Measurements from ENCODE around the gene TOM1L1.

DNA sequence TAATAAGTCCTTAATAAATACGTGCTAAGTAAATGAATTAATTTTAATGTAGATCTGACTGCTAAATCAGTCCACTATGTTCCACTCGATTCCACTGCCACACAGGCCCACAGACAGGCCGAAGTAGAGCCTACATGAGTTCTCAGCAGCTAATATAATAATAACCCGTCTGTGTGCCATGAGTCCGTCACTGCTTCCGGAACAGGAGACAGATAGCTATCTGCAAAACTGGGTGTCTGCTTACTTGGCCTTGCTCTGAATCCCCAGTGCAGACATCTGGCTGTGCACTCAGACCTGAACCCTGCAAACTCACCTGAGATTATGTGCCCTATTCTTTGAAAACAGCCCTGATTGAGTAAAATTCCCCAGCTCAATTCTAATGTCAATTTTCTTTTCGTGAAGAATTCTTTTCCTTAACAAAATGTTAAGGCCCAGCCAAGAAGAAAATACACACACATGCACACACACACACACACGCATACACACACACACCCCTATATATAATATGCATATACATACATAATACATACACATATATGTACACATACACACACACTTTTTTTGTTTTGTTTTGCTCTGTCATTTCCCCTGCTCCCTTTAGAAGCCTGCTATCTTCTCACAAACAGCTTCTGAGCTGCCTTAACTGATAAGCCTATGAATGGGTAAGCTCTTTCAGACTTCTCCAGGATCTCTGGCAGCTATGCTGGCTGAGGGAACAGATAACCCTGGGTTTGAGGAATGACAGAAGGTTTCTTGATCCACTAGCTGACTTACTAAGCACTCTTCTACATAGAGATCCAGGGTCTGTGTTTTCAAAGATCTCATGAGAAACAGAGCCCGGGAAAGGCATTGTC is 39.8 kb upstream of the TOM1L1 start:
- TF ChIP-seq, protein P1, sequence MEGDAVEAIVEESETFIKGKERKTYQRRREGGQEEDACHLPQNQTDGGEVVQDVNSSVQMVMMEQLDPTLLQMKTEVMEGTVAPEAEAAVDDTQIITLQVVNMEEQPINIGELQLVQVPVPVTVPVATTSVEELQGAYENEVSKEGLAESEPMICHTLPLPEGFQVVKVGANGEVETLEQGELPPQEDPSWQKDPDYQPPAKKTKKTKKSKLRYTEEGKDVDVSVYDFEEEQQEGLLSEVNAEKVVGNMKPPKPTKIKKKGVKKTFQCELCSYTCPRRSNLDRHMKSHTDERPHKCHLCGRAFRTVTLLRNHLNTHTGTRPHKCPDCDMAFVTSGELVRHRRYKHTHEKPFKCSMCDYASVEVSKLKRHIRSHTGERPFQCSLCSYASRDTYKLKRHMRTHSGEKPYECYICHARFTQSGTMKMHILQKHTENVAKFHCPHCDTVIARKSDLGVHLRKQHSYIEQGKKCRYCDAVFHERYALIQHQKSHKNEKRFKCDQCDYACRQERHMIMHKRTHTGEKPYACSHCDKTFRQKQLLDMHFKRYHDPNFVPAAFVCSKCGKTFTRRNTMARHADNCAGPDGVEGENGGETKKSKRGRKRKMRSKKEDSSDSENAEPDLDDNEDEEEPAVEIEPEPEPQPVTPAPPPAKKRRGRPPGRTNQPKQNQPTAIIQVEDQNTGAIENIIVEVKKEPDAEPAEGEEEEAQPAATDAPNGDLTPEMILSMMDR (IDR thresholded peaks at IDR 0.05; ENCODE audit: low read depth, low read length, poor library complexity, severe bottlenecking): no peak
- no peak for TF ChIP-seq EZH2phosphoT487 (IDR thresholded peaks at IDR 0.05; ENCODE audit: borderline replicate concordance, low read length)

All from DOHH2 (cell line).